ENCODE data around the gene CDKAL1.

CDKAL1 gene

GRCh38 chr6:20924911-20925543 lies 390.8 kb downstream of the CDKAL1 start:
- DNase-seq (ENCODE audit: low spot score): no peak
- H3K27ac ChIP-seq: no peak overlapping the region
- no peak for TF ChIP-seq CTCF (IDR thresholded peaks at IDR 0.05)
- no peak overlapping the region for H3K4me3 ChIP-seq

GRCh38 chr6:20927130-20927860 lies 393.0 kb downstream of the CDKAL1 start:
- peak overlapping the region in 1 of 2 donors; percentile 8 for H3K27ac ChIP-seq
- no peak for DNase-seq (ENCODE audit: low spot score)
- no peak for TF ChIP-seq CTCF (IDR thresholded peaks at IDR 0.05)
- H3K4me3 ChIP-seq: no peak overlapping the region

- DNase-seq (ENCODE audit: low spot score): no peak
- Histone ChIP-seq H3K27ac (no peak overlapping the region), H3K4me3 (no peak overlapping the region)
- no peak for TF ChIP-seq CTCF (IDR thresholded peaks at IDR 0.05)
Measured at GRCh38 chr6:20929283-20929682, 395.0 kb downstream of the CDKAL1 start.

GRCh38 chr6:20931093-20931492 lies 396.8 kb downstream of the CDKAL1 start:
- Histone ChIP-seq H3K4me3 (no peak overlapping the region), H3K27ac (no peak overlapping the region)
- no peak for TF ChIP-seq CTCF (IDR thresholded peaks at IDR 0.05)
- no peak for DNase-seq (ENCODE audit: low spot score)

GRCh38 chr6:20931772-20932171 lies 397.5 kb downstream of the CDKAL1 start:
- TF ChIP-seq CTCF (IDR thresholded peaks at IDR 0.05): no peak
- DNase-seq (ENCODE audit: low spot score): no peak
- no peak overlapping the region for H3K4me3 ChIP-seq
- H3K27ac ChIP-seq: no peak overlapping the region

- DNase-seq (ENCODE audit: low spot score): no peak
- Histone ChIP-seq H3K4me3 (no peak overlapping the region), H3K27ac (no peak overlapping the region)
- TF ChIP-seq CTCF (IDR thresholded peaks at IDR 0.05): no peak
Measured at GRCh38 chr6:20932284-20932683, 398.0 kb downstream of the CDKAL1 start.

All from coronary artery (tissue), 2 donors.